SU-DHL-6 (cell line): ENCODE measurements around the gene IFITM2.

Experiments
- H2AFZ ChIP-seq: fragments of 200-600 bp; sonication (generic); 2 replicates; pipeline ENCODE4 v1.6.1; 2014; ENCODE audit warnings: low read depth, mild to moderate bottlenecking, moderate library complexity, mixed read lengths, antibody characterized with exemption, low read length; ENCODE audit not compliant: severe bottlenecking
- H3F3A ChIP-seq: fragments of 200-600 bp; shearing (Covaris generic); 2 replicates; pipeline ENCODE4 v1.6.0; 2016; ENCODE audit warnings: antibody characterized with exemption, mild to moderate bottlenecking; ENCODE audit not compliant: insufficient read depth
- H3K27ac ChIP-seq: fragments of 200-600 bp; sonication (generic); 2 replicates; pipeline ENCODE4 v1.5.1; 2016; ENCODE audit warnings: low read depth, mild to moderate bottlenecking, low read length, moderate library complexity, mixed read lengths
- H3K27me3 ChIP-seq: fragments of 200-600 bp; sonication (generic), shearing (Covaris generic); 2 replicates; pipeline ENCODE4 v1.6.0; 2014; ENCODE audit warnings: mild to moderate bottlenecking, low read length
- H3K36me3 ChIP-seq: fragments of 200-600 bp; sonication (generic); 2 replicates; pipeline ENCODE4 v1.6.1; 2014; ENCODE audit warnings: mild to moderate bottlenecking, low read length, mixed read lengths
- H3K4me2 ChIP-seq: fragments of 300-600, 200-600 bp; shearing (Covaris generic), sonication (generic); 2 replicates; pipeline ENCODE4 v1.6.0; 2014; ENCODE audit warnings: low read length, low read depth, mild to moderate bottlenecking; ENCODE audit not compliant: poor library complexity, severe bottlenecking
- H3K4me3 ChIP-seq: fragments of 200-600 bp; sonication (generic); 2 replicates; pipeline ENCODE4 v1.5.1; 2014; ENCODE audit warnings: antibody characterized with exemption, low read length, mild to moderate bottlenecking, mixed read lengths; ENCODE audit not compliant: insufficient read depth, poor library complexity, severe bottlenecking
- H3K79me2 ChIP-seq: fragments of 200-600 bp; sonication (generic); 2 replicates; pipeline ENCODE4 v1.6.1; 2014; ENCODE audit warnings: mild to moderate bottlenecking, low read length, moderate library complexity; ENCODE audit not compliant: insufficient read depth
- H3K9ac ChIP-seq: fragments of 200-600 bp; sonication (generic); 2 replicates; pipeline ENCODE4 v1.7.0; 2014; ENCODE audit warnings: mild to moderate bottlenecking, low read length
- H3K9me2 ChIP-seq: fragments of 200-600 bp; sonication (generic); replicated peaks from 2 replicates; pipeline ENCODE4 v1.6.1; 2014; ENCODE audit warnings: low read length; ENCODE audit not compliant: insufficient read depth
- H3K9me3 ChIP-seq: fragments of 200-600 bp; sonication (generic); 2 replicates; pipeline ENCODE4 v1.6.1; 2014; ENCODE audit warnings: low read length, mixed read lengths; ENCODE audit not compliant: insufficient read depth
- H4K20me1 ChIP-seq: fragments of 200-600 bp; sonication (generic); 2 replicates; pipeline ENCODE4 v1.6.1; 2014; ENCODE audit warnings: low read depth, mild to moderate bottlenecking, antibody characterized with exemption, low read length, moderate library complexity, mixed read lengths
- CTCF ChIP-seq: fragments of 200-600 bp; sonication (generic); IDR thresholded peaks from one replicate; pipeline ENCODE4 v1.5.1; 2017; ENCODE audit warnings: antibody characterized with exemption, mild to moderate bottlenecking, low read length, moderate library complexity; ENCODE audit not compliant: insufficient read depth, poor library complexity, severe bottlenecking
- EZH2phosphoT487 ChIP-seq: fragments of 200-600 bp; sonication (generic), shearing (Covaris generic); conservative IDR thresholded peaks from 2 replicates; pipeline ENCODE4 v1.6.1; 2018; ENCODE audit warnings: mild to moderate bottlenecking, antibody characterized with exemption, low read length, moderate library complexity, mixed read lengths

Gene IFITM2

GRCh38 chr11:287821-288477 lies 19.7 kb upstream of the IFITM2 start:
- H3K9me2 ChIP-seq = no peaks in the 10 kb centered on the region
- H3K4me2 ChIP-seq = peak overlapping the region; percentile 90
- H3K4me3 ChIP-seq = peak overlapping the region; percentile 78
- H3K9ac ChIP-seq = peak overlapping the region; percentile 61
- H3K27ac ChIP-seq = no peak overlapping the region
- no peaks in the 10 kb centered on the region for H3K79me2 ChIP-seq
- H3K27me3 ChIP-seq = no peaks in the 10 kb centered on the region
- H3K9me3 ChIP-seq = no peaks in the 10 kb centered on the region
- TF ChIP-seq EZH2phosphoT487 = no peak
- no peak for TF ChIP-seq CTCF
- H3K36me3 ChIP-seq = no peaks in the 10 kb centered on the region
- no peaks in the 10 kb centered on the region for H4K20me1 ChIP-seq
- no peak overlapping the region for H2AFZ ChIP-seq
- H3F3A ChIP-seq = no peaks in the 10 kb centered on the region

- no peaks in the 10 kb centered on the region for H3K79me2 ChIP-seq
- no peak within 1 kb of the TSS for H3K27ac ChIP-seq
- no peaks in the 10 kb centered on the region for H3K27me3 ChIP-seq
- H3F3A ChIP-seq = no peaks in the 10 kb centered on the region
- H3K36me3 ChIP-seq = no peaks in the 10 kb centered on the region
- peak within 1 kb of the TSS; percentile 90 for H3K4me2 ChIP-seq
- H3K9me2 ChIP-seq = no peaks in the 10 kb centered on the region
- H2AFZ ChIP-seq = peak within 1 kb of the TSS; percentile 99
- peak within 1 kb of the TSS; percentile 61 for H3K9ac ChIP-seq
- no peaks in the 10 kb centered on the region for H3K9me3 ChIP-seq
- no peaks in the 10 kb centered on the region for H4K20me1 ChIP-seq
- peak within 1 kb of the TSS; percentile 78 for H3K4me3 ChIP-seq
- TF ChIP-seq CTCF (no peak), EZH2phosphoT487 (no peak)
These were observed 18.9 kb upstream of the IFITM2 start, which contains the start of gene PGGHG for GRCh38 chr11:288478-289397. TSS of gene PGGHG (plus strand) at chr11:289126. CDS start at chr11:289817, 691 bp downstream.

- Histone ChIP-seq H3K27me3 (no peaks in the 10 kb centered on the region), H2AFZ (no peak overlapping the region), H3K9me2 (no peaks in the 10 kb centered on the region), H3K9me3 (no peaks in the 10 kb centered on the region), H3K4me2 (peak overlapping the region; percentile 90), H3F3A (no peaks in the 10 kb centered on the region), H3K4me3 (peak overlapping the region; percentile 31), H3K36me3 (no peaks in the 10 kb centered on the region), H3K9ac (peak overlapping the region; percentile 61; the same call in 1 of the 2 replicates), H3K79me2 (no peaks in the 10 kb centered on the region), H4K20me1 (no peaks in the 10 kb centered on the region), H3K27ac (no peak overlapping the region)
- TF ChIP-seq EZH2phosphoT487 = no peak
- no peak for TF ChIP-seq CTCF
These were observed 18.3 kb upstream of the IFITM2 start for GRCh38 chr11:289398-289711.
